Measurements from ENCODE around the gene MT2A.

MT2A gene

DNA sequence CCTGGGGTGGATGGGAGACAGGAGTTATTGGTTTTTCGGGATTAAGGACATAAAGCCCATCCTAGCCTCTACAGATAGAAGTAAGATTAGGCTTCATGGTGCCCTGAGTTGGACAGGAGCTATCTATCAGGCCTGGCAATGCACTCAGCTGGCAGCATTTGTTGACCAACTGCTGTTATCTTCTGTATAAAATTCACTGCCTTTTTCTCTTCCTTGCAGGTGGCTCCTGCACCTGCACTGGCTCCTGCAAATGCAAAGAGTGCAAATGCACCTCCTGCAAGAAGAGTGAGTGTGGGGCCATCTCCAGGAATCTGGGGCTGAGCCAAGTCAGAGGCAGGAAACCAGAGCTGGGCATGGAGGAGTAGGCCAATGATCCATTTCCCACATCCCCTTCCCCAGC is 30.7 kb downstream of the MT2A start:
- DNase-seq, result no peak

GRCh38 chr16:56640076-56640475 is 31.7 kb downstream of the MT2A start:
- no peak for DNase-seq

DNA sequence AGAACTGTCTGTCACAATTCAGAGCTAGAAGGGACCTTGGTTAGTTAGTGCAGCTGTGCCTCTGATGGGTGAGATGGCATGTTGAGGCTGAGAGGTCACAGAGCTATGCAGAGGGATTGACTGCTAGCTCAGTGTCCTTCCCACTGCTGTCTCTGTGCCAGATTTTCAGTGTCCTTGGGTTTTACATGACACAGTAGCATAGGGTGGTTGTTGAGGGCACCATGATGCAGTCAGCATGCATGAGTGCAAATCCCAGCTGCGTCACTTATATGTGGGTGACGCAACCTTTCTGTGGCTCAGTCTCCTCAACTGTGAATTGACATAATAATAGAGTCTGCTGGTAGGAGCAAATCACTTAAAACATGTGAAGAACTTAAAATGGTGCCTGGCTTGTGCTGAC is 32.8 kb downstream of the MT2A start:
- DNase-seq, result no peak

GRCh38 chr16:56643080-56643778 is 34.8 kb downstream of the MT2A start:
- peak; percentile 57 for DNase-seq

GRCh38 chr16:56643833-56644232 is 35.4 kb downstream of the MT2A start:
- DNase-seq, result no peak

DNA sequence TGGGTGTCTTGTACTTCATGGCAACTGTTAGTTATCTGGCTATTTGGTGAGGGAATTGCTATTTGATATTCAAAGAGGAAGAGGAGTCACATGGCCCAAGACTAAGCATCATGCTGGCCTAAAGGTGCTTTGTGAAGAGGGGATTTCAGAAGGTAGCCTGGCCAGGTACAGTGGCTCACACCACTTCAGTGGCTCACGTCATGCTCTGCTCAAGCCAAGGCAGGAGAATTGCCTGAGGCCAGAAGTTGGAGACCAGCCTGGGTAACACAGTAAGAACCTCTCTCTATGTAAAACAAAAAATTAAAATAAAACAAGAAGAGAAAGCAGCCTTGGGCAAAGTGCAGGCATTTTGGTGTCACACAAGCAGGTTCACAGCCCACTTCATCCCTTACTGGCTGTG is 36.9 kb downstream of the MT2A start:
- DNase-seq, result no peak

DNA sequence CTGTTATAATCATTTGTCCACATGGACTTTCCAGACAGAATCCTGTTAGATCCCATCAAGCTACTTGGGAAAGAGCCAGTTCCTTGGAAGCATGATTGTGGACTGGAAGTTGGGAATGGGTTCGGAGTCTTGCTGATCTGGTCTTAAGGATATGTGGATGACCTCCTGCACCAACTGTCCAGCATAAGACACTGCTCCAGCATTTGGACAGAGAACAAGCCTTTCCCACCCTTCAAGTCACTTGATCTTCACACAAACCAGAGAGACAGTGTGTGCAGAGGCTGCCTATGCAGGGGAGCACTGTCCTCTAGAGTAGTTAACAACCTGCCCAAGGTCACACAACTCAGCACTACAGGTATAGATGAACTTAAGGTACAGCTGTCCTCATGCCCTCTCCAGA is 37.5 kb downstream of the MT2A start:
- DNase-seq, result no peak

- no peak for DNase-seq
Measured at GRCh38 chr16:56647641-56648431, 39.5 kb downstream of the MT2A start.

GRCh38 chr16:56649271-56649670 is 40.9 kb downstream of the MT2A start:
- DNase-seq, result no peak

GRCh38 chr16:56649820-56650219 is 41.4 kb downstream of the MT2A start:
- DNase-seq, result no peak

- no peak for DNase-seq
Measured at GRCh38 chr16:56651586-56651985, 43.2 kb downstream of the MT2A start, which contains the start of gene MT1B. MT1B (plus strand) TSS chr16:56651886; CDS start chr16:56651954, 68 bp downstream.

GRCh38 chr16:56652600-56652999 is 44.2 kb downstream of the MT2A start:
- no peak for DNase-seq

DNA sequence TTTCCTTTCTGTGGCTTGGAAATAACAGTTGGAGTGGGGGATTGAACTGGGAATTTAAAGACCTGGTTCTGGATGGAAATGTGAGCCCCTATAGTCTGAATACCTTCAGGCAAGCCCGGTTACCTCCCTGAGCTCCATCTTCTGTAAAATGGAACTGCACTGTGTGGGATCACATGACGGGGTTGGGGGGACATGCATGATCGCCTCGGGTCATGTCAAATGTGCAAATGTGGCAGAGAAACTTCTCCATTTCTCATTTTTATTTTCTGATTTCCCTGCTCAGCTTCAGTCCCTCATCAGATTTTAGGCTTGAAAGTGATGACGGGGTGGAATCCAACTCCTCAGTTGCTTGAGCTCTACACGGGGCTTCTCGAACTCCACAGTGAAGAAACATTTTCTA is 44.8 kb downstream of the MT2A start:
- DNase-seq, result no peak

DNA sequence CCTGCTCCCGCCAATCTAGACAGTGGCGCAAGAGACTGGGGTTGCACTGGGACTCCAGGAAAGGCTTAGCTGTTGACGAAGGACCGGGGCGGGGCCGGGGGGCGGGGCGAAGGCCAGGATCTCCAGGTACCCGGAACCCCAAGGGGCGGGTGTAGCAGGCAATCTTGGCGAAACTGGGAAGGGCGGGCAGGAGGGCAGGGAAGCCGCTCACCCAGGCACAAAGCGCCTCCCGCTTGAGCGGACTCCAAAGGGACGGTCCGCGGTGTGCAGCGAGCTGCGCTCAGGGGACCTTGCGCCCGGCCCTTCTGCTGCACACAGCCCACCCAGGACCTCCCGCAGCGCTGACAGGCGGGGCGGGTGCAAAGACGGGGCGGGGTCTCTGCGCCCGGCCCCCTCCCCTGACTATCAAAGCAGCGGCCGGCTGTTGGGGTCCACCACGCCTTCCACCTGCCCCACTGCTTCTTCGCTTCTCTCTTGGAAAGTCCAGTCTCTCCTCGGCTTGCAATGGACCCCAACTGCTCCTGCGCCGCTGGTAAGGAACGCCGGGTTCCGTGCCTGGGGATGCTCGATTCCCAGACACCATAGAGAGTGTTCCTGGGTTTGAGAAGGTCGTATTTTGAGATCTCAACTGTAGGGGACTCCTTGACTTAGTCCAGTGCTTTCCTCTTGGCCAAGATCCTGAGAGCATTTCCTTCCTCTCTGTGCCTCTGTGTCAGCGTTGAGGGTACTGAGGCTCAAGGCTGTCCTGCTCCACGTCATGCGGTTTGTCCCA is 49.4 kb downstream of the MT2A start, which contains the start of gene MT1F:
Gene MT1F (plus strand): TSS at position 405 of the 772 bp plus-strand sequence. CDS start 100 bp downstream, at position 505.
- DNase-seq, result peak; percentile 67

GRCh38 chr16:56658327-56658875 is 50.0 kb downstream of the MT2A start:
- no peak for DNase-seq
